ENCODE results near the gene SDR39U1. TPM values are rescaled to one million over a fixed set of nuclear protein-coding genes. Genes with fewer than 3 reads are reported as not detected.
"Not testable (repeated sequence)": the region's sequence is repeated elsewhere in the genome, so short reads cannot be mapped to it uniquely, and the experiment has no call there.

The SDR39U1 gene, protein sequence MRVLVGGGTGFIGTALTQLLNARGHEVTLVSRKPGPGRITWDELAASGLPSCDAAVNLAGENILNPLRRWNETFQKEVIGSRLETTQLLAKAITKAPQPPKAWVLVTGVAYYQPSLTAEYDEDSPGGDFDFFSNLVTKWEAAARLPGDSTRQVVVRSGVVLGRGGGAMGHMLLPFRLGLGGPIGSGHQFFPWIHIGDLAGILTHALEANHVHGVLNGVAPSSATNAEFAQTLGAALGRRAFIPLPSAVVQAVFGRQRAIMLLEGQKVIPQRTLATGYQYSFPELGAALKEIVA
- 61.6 TPM for total RNA-seq
- long read RNA-seq, transcript SDR39U1-218 (3 exons, 1,960 nt) = minor isoform, 9 of 105 reads
- long read RNA-seq, transcript SDR39U1-201 (6 exons, 1,233 nt) = minor isoform, 11 of 105 reads
- long read RNA-seq, transcript SDR39U1-205 (2 exons, 648 nt) = minor isoform, 18 of 105 reads
- long read RNA-seq, transcript SDR39U1-203 (5 exons, 1,507 nt) = major isoform, 25 of 105 reads
- long read RNA-seq, partial matches to known transcripts = 2 of 105 reads
- long read RNA-seq, other reads (novel, unspliced or antisense) = 34 of 105 reads

DNA sequence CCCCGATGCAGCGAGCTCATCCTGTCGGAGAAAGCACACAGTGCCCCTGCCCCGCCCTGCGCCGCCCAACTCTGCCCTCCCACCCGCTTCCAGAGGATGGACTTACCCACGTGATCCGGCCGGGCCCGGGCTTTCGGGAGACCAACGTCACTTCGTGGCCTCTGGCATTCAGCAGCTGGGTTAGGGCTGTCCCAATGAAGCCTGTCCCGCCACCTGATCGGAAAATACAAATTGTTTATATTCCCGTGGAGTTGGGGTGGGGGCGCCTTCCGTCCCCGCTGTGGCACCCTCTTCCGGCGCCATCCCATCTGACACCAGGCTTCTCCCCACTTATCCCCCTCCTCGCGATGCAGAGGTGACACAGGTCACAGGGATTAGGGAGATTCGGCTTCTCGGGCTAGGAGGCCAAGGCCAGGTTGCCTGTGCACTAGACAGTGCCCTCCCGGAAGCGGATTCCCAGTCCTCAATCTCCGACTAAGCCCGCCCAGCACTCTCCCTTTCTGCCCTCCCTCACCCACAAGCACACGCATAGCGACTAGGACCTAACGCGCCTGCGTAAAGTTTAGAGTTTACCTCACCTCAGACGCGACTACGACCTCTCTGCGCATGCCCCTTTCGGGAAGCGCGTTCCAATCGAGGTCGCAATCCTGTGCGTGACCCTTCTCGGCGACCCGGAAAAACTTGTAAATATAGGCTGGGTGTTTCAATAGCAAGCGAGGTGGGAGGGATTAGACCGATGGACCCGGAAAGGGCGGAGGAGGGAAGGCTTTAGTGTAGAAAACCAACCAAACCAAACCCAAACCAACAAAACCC is at the start of gene SDR39U1:
TSS of gene SDR39U1 (minus strand) at position 537 of the 813 bp plus-strand sequence. CDS start at position 530, 7 bp downstream.
- no peaks in the 10 kb centered on the region for H3K27me3 ChIP-seq (ENCODE audit: low read depth)
- H3K4me1 ChIP-seq = peaks cover 51% of the 10 kb centered on the region
- TF ChIP-seq, protein P1, sequence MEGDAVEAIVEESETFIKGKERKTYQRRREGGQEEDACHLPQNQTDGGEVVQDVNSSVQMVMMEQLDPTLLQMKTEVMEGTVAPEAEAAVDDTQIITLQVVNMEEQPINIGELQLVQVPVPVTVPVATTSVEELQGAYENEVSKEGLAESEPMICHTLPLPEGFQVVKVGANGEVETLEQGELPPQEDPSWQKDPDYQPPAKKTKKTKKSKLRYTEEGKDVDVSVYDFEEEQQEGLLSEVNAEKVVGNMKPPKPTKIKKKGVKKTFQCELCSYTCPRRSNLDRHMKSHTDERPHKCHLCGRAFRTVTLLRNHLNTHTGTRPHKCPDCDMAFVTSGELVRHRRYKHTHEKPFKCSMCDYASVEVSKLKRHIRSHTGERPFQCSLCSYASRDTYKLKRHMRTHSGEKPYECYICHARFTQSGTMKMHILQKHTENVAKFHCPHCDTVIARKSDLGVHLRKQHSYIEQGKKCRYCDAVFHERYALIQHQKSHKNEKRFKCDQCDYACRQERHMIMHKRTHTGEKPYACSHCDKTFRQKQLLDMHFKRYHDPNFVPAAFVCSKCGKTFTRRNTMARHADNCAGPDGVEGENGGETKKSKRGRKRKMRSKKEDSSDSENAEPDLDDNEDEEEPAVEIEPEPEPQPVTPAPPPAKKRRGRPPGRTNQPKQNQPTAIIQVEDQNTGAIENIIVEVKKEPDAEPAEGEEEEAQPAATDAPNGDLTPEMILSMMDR (IDR thresholded peaks at IDR 0.05) = no peak
- peak within 1 kb of the TSS; percentile 99 for H3K27ac ChIP-seq
- peaks cover 38% of the 10 kb centered on the region for H3K36me3 ChIP-seq
- peak; percentile 97 for DNase-seq
- peak within 1 kb of the TSS; percentile 82 for H3K4me3 ChIP-seq
- ATAC-seq = peak; percentile 97 to 98
- H3K9me3 ChIP-seq = no peaks in the 10 kb centered on the region
- intact Hi-C loops (cut with DNase I) = no loop called here

DNA sequence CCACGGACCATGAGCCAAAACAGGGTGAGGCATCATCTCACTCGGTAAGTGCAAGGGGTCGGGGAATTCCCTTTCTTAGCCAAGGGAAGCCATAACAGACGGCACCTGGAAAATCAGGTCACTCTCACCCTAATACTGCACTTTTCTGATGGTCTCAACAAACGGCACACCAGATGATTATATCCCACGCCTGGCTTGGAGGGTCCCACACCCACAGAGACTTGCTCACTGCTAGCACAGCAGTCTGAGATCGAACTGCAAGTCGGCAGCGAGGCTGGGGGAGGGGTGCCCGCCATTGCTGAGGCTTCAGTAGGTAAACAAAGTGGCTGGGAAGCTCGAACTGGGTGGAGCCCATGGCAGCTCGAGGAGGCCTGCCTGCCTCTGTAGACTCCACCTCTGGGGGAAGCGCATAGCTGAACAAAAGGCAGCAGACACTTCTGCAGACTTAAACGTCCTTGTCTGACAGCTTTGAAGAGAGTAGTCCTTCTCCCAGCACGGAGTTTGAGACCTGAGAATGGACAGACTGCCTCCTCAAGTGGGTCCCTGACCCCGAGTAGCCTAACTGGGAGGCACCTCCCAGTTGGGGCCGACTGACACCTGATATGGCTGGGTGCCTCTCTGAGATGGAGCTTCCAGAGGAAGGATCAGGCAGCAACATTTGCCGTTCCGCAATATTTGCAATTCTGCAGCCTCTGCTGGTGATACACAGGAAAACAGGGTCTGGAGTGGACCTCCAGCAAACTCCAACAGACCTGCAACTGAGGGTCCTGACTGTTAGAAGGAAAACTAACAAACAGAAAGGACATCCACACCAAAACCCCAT is 49.2 kb upstream of the SDR39U1 start:
- DNase-seq; H3K36me3 ChIP-seq; H3K4me3 ChIP-seq; H3K27ac ChIP-seq; H3K4me1 ChIP-seq; ATAC-seq; intact Hi-C loops (cut with DNase I); H3K9me3 ChIP-seq; H3K27me3 ChIP-seq (ENCODE audit: low read depth): not testable (repeated sequence)

DNA sequence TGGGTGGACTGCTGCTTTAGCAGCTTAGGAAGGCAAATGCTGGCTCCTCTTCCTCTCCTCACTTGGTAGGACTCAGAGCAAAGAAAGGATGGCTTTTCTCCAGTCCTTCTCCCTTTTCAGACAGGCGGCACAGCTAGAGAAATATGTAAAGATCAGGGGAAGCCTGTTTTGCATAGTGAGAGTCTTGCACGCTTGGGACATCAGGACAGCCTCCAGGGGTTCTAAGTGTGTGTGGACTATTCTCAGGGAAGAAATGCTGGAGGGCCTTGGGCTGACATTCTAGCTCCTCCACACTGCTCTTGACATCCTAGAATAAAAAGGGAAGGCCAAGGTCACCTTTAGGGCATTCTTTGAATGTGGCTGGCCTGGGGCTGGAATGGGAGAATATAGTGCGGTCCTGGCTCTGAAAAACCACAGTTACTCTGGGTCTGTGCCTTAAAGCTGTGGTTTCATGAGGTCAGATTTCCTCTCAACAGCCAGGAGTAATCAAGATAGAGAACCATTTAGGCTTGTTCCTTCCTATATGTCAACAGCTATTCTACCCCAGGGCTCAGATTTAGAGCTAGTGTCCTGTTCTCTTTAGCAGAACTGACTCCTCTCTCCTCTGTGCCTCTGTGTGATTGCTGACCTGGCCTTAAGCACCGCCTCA is 41.2 kb upstream of the SDR39U1 start:
- DNase-seq (no peak), ATAC-seq (peak; percentile 16 to 48)
- TF ChIP-seq, protein P1 (IDR thresholded peaks at IDR 0.05) = no peak
- intact Hi-C loops (cut with DNase I) = no loop called here
- Histone ChIP-seq H3K4me1 (no peaks in the 10 kb centered on the region), H3K27me3 (ENCODE audit: low read depth) (no peaks in the 10 kb centered on the region), H3K27ac (no peak overlapping the region), H3K4me3 (no peak overlapping the region), H3K36me3 (no peaks in the 10 kb centered on the region), H3K9me3 (no peaks in the 10 kb centered on the region)

DNA sequence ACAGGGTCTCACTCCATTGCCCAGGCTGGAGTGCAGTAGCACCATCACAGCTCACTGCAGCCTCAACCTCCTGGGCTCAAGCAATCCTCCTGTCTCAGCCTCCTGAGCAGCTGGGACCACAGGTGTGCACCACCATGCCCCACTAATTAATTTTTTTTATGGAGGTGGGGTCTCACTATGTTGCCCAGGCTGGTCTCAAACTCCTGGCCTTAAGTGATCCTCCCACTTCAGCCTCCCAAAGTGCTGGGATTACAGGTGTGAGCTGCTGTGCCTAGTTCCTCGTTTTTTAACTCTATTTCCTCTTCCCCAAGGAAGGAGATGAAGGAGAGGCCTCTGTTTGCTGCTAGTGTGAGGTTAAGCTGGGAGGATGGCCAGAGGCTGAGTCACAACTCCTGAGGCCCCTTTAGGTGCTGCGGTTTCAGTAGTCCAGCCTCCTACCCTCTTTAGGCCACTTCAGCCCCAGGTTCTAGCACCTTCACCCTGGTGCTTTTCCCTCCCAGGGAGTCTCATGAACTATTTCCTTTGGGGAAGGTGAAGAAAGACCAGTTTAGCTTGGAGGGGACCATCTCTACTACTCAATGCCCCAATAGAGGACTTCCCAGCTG is 40.2 kb upstream of the SDR39U1 start:
- DNase-seq; H3K4me3 ChIP-seq; H3K27ac ChIP-seq; H3K27me3 ChIP-seq (ENCODE audit: low read depth); intact Hi-C loops (cut with DNase I); H3K9me3 ChIP-seq; H3K4me1 ChIP-seq; H3K36me3 ChIP-seq: not testable (repeated sequence)
- peak; percentile 70 to 71 for ATAC-seq

DNA sequence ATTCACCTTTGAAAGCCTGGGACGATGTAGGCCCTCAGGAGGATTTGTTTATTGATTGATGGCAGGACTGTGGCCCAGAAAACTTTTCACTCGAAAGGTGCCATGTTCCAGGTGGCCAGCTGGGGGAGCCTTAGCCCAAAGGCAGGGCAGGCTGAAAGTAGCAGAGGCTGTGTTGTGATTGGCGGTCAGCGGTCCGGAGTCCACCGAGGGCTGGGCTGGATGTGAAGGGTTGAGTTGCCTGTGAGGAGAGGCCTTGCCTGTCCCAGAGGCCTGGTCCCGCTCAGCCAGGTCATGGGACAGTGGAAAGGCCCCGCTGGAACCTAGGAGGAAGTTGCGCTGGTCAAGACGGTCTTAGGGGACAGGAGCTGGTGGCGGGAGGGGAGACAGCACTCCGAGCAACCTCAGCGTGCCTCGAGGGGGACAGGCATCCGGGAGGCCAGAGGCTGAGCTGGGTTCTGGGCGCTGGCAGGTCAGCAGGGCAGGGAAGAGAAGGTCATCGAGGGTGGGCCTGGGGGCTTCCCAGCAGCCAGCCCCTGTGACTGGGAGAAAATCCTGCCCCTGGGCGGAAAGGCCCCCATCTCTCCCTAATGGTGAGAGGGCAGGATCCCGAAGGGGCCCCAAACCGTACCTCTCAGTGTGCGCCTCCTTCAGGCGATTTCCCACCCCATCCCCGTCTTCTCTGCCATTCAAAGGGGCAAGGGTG is 39.2 kb upstream of the SDR39U1 start:
- H3K36me3 ChIP-seq = no peaks in the 10 kb centered on the region
- peak; percentile 83 to 85 for ATAC-seq
- intact Hi-C loops (cut with DNase I) = no loop called here

DNA sequence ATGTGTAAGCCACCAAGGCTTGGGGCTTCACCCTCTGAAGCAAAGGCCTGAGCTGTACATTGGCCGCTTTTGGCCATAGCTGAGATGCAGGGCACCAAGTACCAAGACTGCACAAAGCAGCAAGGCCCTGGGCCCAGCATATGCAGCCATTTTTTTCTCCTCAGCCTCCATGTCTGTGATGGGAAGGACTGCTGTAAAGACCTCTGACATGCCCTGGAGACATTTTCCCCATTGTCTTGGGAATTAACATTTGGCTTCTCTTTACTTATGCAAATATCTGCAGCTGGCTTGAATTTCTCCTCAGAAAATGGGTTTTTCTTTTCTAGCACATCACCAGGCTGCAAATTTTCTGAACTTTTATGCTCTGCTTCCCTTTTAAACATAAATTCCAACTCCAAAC is 37.4 kb upstream of the SDR39U1 start:
- H3K27me3 ChIP-seq (ENCODE audit: low read depth); H3K36me3 ChIP-seq; ATAC-seq; H3K4me1 ChIP-seq; DNase-seq; H3K27ac ChIP-seq; H3K9me3 ChIP-seq; H3K4me3 ChIP-seq; intact Hi-C loops (cut with DNase I): not testable (repeated sequence)

More for the DNA sequence above, 39.2 kb upstream of the SDR39U1 start:
- no peaks in the 10 kb centered on the region for H3K27me3 ChIP-seq (ENCODE audit: low read depth)
- H3K9me3 ChIP-seq = no peaks in the 10 kb centered on the region
- DNase-seq = peak; percentile 59
- H3K4me3 ChIP-seq = no peak overlapping the region
- TF ChIP-seq, protein P1 (IDR thresholded peaks at IDR 0.05) = peak; percentile 49
- H3K4me1 ChIP-seq = no peaks in the 10 kb centered on the region
- H3K27ac ChIP-seq = no peak overlapping the region
